Endothelial cell of umbilical vein (primary cell): ENCODE data around the gene EIF1B. TPM values are rescaled to one million over a fixed set of nuclear protein-coding genes. Genes with fewer than 3 reads are reported as not detected.

ENCODE experiments used
- BruUV-seq: library from RNA; stranded (reverse); fragments of 400-500 nt; replicated peaks from 2 replicates; lab custom pipeline; 2021; lab: Mats Ljungman, UMichigan
- CTCF ChIA-PET: fragments of 300-600, 350-600 bp; sonication (Branson Sonifier 250); formaldehyde crosslinking; loops from one replicate; lab custom pipeline; 2021; ENCODE audit warnings: antibody characterized with exemption, inconsistent platforms; lab: Charles Lee
- POLR2A ChIA-PET: fragments of 300-600, 350-600 bp; sonication (Branson Sonifier 250); formaldehyde crosslinking; loops from one replicate; lab custom pipeline; 2021; ENCODE audit warnings: antibody characterized with exemption, inconsistent platforms; lab: Charles Lee
- DNase-seq: peaks from one replicate; pipeline ENCODE4 v3.0.0-alpha.2; 2011; ENCODE audit warnings: low read depth, low spot score
- FAIRE-seq: peaks from 2 replicates; lab custom pipeline; 2011; peaks lifted over from hg19 to GRCh38; lab: Jason Lieb, UNC
- H2AFZ ChIP-seq: 2 replicates; pipeline ENCODE4 v1.6.0; 2012; ENCODE audit warnings: low read depth, low read length, control low read depth, inconsistent platforms
- H3K27ac ChIP-seq: 2 replicates; pipeline ENCODE4 v1.5.1; 2011; ENCODE audit warnings: low read depth, mild to moderate bottlenecking, control low read depth, low read length, moderate library complexity; ENCODE audit not compliant: insufficient read depth
- H3K27me3 ChIP-seq, 2 experiments: 2 replicates each; pipeline versions ENCODE4 v1.6.0 to v1.6.1; 2011; ENCODE audit warnings: low read length in 2 of 2, mixed read lengths in 1 of 2; ENCODE audit not compliant: control insufficient read depth in 2 of 2, insufficient read depth in 2 of 2
- H3K36me3 ChIP-seq, 2 experiments: 2 replicates in 1 of 2; 3 replicates in 1 of 2; pipeline ENCODE4 v1.5.1; 2011; ENCODE audit warnings: low read length in 2 of 2, mild to moderate bottlenecking in 1 of 2, moderate library complexity in 1 of 2; ENCODE audit not compliant: control insufficient read depth in 2 of 2, insufficient read depth in 2 of 2; ENCODE audit errors: extremely low read depth in 1 of 2
- H3K4me1 ChIP-seq: 3 replicates; pipeline ENCODE4 v1.5.1; 2011; ENCODE audit warnings: mild to moderate bottlenecking, low read length; ENCODE audit not compliant: control insufficient read depth, insufficient read depth; ENCODE audit errors: extremely low read depth
- H3K4me2 ChIP-seq: 2 replicates; pipeline ENCODE4 v1.6.1; 2011; ENCODE audit warnings: low read length, control low read depth, mixed read lengths; ENCODE audit not compliant: insufficient read depth
- H3K4me3 ChIP-seq, 3 experiments: fragments of 200-600 bp in 1 of 3; sonication (generic), shearing (Covaris generic) in 1 of 3; replicated peaks in 1 of 3; 2 replicates each; pipeline ENCODE4 v1.5.1; 2011 to 2016; ENCODE audit warnings: control low read depth in 3 of 3, low read length in 3 of 3, mild to moderate bottlenecking in 2 of 3, inconsistent platforms in 1 of 3, low read depth in 1 of 3, moderate library complexity in 1 of 3; ENCODE audit not compliant: insufficient read depth in 1 of 3
- H3K79me2 ChIP-seq: 2 replicates; pipeline ENCODE4 v1.6.0; 2012; ENCODE audit warnings: low read length, inconsistent platforms; ENCODE audit not compliant: control insufficient read depth, insufficient read depth
- H3K9ac ChIP-seq: replicated peaks from 2 replicates; pipeline ENCODE3; 2011; ENCODE audit warnings: low read length, control low read depth; ENCODE audit not compliant: insufficient read depth; ENCODE audit errors: extremely low read depth
- H3K9me1 ChIP-seq: replicated peaks from 3 replicates; pipeline ENCODE4 v1.6.0; 2011; ENCODE audit warnings: mild to moderate bottlenecking, low read length; ENCODE audit not compliant: control insufficient read depth, insufficient read depth; ENCODE audit errors: extremely low read depth
- H3K9me3 ChIP-seq: replicated peaks from 2 replicates; pipeline ENCODE4 v1.5.1; 2012; ENCODE audit warnings: low read length, inconsistent platforms; ENCODE audit not compliant: control insufficient read depth, insufficient read depth
- H4K20me1 ChIP-seq: replicated peaks from 2 replicates; pipeline ENCODE3; 2011; ENCODE audit warnings: mild to moderate bottlenecking, low read length; ENCODE audit not compliant: control insufficient read depth, insufficient read depth; ENCODE audit errors: extremely low read depth
- FOS ChIP-seq: IDR thresholded peaks from 2 replicates; pipeline ENCODE4 v1.6.1; 2011; ENCODE audit warnings: mild to moderate bottlenecking, low read length, moderate library complexity, borderline replicate concordance; ENCODE audit not compliant: insufficient read depth
- GATA2 ChIP-seq: IDR thresholded peaks from 2 replicates; pipeline ENCODE4 v1.7.0; 2011; ENCODE audit warnings: low read depth, mild to moderate bottlenecking, moderate library complexity, mixed read lengths, low read length; ENCODE audit not compliant: insufficient read length, insufficient read depth
- MYC ChIP-seq: IDR thresholded peaks from one replicate; pipeline ENCODE4 v1.6.1; 2011; ENCODE audit warnings: mild to moderate bottlenecking, low read depth, low read length
- POLR2AphosphoS5 ChIP-seq: IDR thresholded peaks from 2 replicates; pipeline ENCODE4 v1.6.1; 2012; ENCODE audit warnings: low read depth, mild to moderate bottlenecking, control low read depth, low read length, moderate library complexity; ENCODE audit not compliant: insufficient read depth
- dilution Hi-C: fragments of 300-500 bp; cut with MboI; formaldehyde crosslinking; loops from one replicate; pipeline ENCODE4 v1.15.0; 2019; ENCODE audit warnings: low sequenced_read_pairs; ENCODE audit not compliant: extremely low pct_ligation_motif_present
- intact Hi-C: fragments of 100-400 bp; cut with micrococcal nuclease; formaldehyde crosslinking; loops from one replicate; pipeline ENCODE4 v1.10.0; 2022
- polyA plus RNA-seq, 4 experiments: library from polyadenylated mRNA; depleted of rRNA in 3 of 4; stranded (reverse) in 3 of 4; unstranded in 1 of 4; fragments of >200 nt; gene quantifications; 2 replicates each; pipeline versions ENCODE4 v1.2.1 to v1.2.3, GENCODE V29; 2011 to 2012; ENCODE audit warnings: missing spikeins in 1 of 4
- total RNA-seq: library from RNA; stranded (reverse); gene quantifications from 2 replicates; pipeline ENCODE4 v1.2.3, GENCODE V29; 2021
- TF ChIP-seq, protein P1 (sequence below): IDR thresholded peaks from 2 replicates; pipeline ENCODE4 v1.6.1; 2011; ENCODE audit not compliant: insufficient read depth, insufficient read length
- TF ChIP-seq, protein P2 (sequence below), 2 donors: IDR thresholded peaks; 1 replicate in 1 of 2; 2 replicates in 1 of 2; pipeline ENCODE4 v1.5.1; 2011; ENCODE audit warnings: low read length in 2 of 2, mild to moderate bottlenecking in 2 of 2, moderate library complexity in 2 of 2, control low read depth in 1 of 2, inconsistent platforms in 1 of 2, low read depth in 1 of 2; ENCODE audit not compliant: insufficient read depth in 1 of 2; ENCODE audit errors: extremely low read depth in 1 of 2

Gene EIF1B
- total and polyA plus RNA-seq, 2 donors (not counting 3 experiments of a cell fraction or from before 2014, with no cell fraction given): 17.8 to 46.0 TPM

DNA sequence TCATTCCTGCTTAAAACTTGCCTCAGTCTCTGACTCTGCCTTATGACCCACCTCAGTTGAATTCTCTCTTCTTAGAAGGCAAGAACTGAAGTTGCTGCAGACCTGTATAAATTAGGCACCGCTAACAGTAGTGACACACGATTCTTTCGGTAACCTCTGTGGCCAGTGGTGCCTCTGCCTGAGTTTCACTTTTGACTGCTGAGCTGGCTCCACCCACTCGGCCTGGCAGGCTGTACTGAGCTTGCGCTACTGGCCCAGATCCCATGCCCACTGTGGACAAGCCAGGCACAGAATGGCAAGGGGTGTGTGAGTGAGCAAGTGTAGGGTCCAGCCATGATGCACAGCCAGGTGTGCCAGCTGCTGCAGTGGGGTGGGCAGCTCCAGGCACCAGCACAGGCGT, 19.1 kb upstream of the EIF1B start:
- no TSS peak for BruUV-seq
- H3K4me2 ChIP-seq: no peak overlapping the region
- ChIA-PET POLR2A (interaction anchor here (0.8 kb wide), 1 partner anchor 10 kb away, joined by 3 read pairs; no protein-coding TSS in a partner anchor), CTCF (interaction anchor here (1.5 to 1.6 kb wide), 2 partner anchors 18 to 21 kb away, joined by 3 to 4 read pairs; no protein-coding TSS in a partner anchor)
- no peak overlapping the region for H3K4me3 ChIP-seq
- H3K9ac ChIP-seq: no peak overlapping the region
- dilution Hi-C loops (no loop called here), intact Hi-C loops (no loop called here)
- no peak overlapping the region for H2AFZ ChIP-seq
- H3K9me3 ChIP-seq: no peaks in the 10 kb centered on the region
- H3K4me1 ChIP-seq: no peaks in the 10 kb centered on the region
- no peaks in the 10 kb centered on the region for H4K20me1 ChIP-seq
- no peaks in the 10 kb centered on the region for H3K79me2 ChIP-seq
- no peak for TF ChIP-seq FOS
- TF ChIP-seq GATA2: no peak
- TF ChIP-seq POLR2AphosphoS5: no peak
- TF ChIP-seq, protein P1, sequence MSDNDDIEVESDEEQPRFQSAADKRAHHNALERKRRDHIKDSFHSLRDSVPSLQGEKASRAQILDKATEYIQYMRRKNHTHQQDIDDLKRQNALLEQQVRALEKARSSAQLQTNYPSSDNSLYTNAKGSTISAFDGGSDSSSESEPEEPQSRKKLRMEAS: no peak
- no peak for FAIRE-seq
- DNase-seq: no peak
- H3K9me1 ChIP-seq: no peaks in the 10 kb centered on the region
- H3K36me3 ChIP-seq: no peaks in the 10 kb centered on the region
- no peak overlapping the region for H3K27ac ChIP-seq
- no peaks in the 10 kb centered on the region for H3K27me3 ChIP-seq

DNA sequence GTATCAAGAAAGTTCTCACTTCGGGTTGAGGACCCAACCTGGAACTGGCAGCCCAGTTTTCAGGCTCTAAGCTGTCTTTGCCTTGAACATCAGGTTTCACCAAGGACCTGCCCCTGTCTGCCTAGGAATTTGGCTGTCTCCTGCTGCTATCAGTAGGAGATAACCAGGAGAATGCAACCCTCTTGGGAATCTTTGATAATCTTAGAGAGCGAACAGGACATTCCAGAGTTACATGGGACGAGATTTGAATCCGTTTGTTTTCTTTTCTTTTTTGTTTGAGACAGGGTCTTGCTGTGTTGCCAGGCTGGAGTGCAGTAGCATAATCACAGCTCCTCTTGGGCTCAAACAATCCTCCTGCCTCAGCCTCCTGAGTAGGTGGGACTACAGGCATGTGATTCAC, 18.0 kb upstream of the EIF1B start:
- ChIA-PET POLR2A (no interaction called here), CTCF (interaction anchor here (0.5 to 1.6 kb wide), 4 partner anchors 10 to 1207 kb away, joined by 3 to 4 read pairs (median 3); no protein-coding TSS in a partner anchor)
- no peaks in the 10 kb centered on the region for H3K36me3 ChIP-seq
- H3K79me2 ChIP-seq: no peaks in the 10 kb centered on the region
- no peak overlapping the region for H3K27ac ChIP-seq
- H4K20me1 ChIP-seq: no peaks in the 10 kb centered on the region
- H3K9me3 ChIP-seq: no peaks in the 10 kb centered on the region
- H2AFZ ChIP-seq: no peak overlapping the region
- DNase-seq (no peak), FAIRE-seq (no peak)
- H3K4me2 ChIP-seq: no peak overlapping the region
- no peaks in the 10 kb centered on the region for H3K4me1 ChIP-seq
- dilution Hi-C loops (no loop called here), intact Hi-C loops (no loop called here)
- H3K9me1 ChIP-seq: no peaks in the 10 kb centered on the region
- H3K9ac ChIP-seq: no peak overlapping the region
- BruUV-seq: no TSS peak
- TF ChIP-seq, protein P2, sequence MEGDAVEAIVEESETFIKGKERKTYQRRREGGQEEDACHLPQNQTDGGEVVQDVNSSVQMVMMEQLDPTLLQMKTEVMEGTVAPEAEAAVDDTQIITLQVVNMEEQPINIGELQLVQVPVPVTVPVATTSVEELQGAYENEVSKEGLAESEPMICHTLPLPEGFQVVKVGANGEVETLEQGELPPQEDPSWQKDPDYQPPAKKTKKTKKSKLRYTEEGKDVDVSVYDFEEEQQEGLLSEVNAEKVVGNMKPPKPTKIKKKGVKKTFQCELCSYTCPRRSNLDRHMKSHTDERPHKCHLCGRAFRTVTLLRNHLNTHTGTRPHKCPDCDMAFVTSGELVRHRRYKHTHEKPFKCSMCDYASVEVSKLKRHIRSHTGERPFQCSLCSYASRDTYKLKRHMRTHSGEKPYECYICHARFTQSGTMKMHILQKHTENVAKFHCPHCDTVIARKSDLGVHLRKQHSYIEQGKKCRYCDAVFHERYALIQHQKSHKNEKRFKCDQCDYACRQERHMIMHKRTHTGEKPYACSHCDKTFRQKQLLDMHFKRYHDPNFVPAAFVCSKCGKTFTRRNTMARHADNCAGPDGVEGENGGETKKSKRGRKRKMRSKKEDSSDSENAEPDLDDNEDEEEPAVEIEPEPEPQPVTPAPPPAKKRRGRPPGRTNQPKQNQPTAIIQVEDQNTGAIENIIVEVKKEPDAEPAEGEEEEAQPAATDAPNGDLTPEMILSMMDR (IDR thresholded peaks at IDR 0.05; ENCODE audit: extremely low read depth in 1 of 2, insufficient read depth in 1 of 2, low read depth in 1 of 2, low read length in 2 of 2): no peak
- TF ChIP-seq MYC: no peak
- no peak for TF ChIP-seq FOS
- H3K4me3 ChIP-seq: no peak overlapping the region
- H3K27me3 ChIP-seq: no peaks in the 10 kb centered on the region
